ENCODE data around the gene SSTR3. TPM values are rescaled to one million over a fixed set of nuclear protein-coding genes. Genes with fewer than 3 reads are reported as not detected.

Gene SSTR3
- total RNA-seq, 1 donor from 2014 or later, result not detected

- TF ChIP-seq CTCF (IDR thresholded peaks at IDR 0.05), result no peak
- Mint-ChIP-seq H3K4me1 (ENCODE audit: low read depth) (peaks cover 27% of the 10 kb centered on the region), H3K4me3 (ENCODE audit: unreplicated experiment) (no peak overlapping the region), H3K27me3 (ENCODE audit: low read depth) (peaks cover 24% of the 10 kb centered on the region), H3K27ac (ENCODE audit: unreplicated experiment) (no peak overlapping the region), H3K9me3 (ENCODE audit: low read depth) (no peaks in the 10 kb centered on the region), H3K36me3 (ENCODE audit: low read depth) (no peaks in the 10 kb centered on the region)
- DNase-seq (ENCODE audit: low spot score), result peak; percentile 76
These were observed 20.1 kb upstream of the SSTR3 start for GRCh38 chr22:37232140-37232998.

GRCh38 chr22:37231406-37232139 lies 19.3 kb upstream of the SSTR3 start:
- Mint-ChIP-seq H3K4me3 (ENCODE audit: unreplicated experiment) (no peak overlapping the region), H3K27ac (ENCODE audit: unreplicated experiment) (no peak overlapping the region), H3K36me3 (ENCODE audit: low read depth) (no peaks in the 10 kb centered on the region), H3K4me1 (ENCODE audit: low read depth) (peaks cover 27% of the 10 kb centered on the region), H3K27me3 (ENCODE audit: low read depth) (peaks cover 20% of the 10 kb centered on the region), H3K9me3 (ENCODE audit: low read depth) (no peaks in the 10 kb centered on the region)
- TF ChIP-seq CTCF (IDR thresholded peaks at IDR 0.05), result no peak
- peak; percentile 80 for DNase-seq (ENCODE audit: low spot score)

DNA sequence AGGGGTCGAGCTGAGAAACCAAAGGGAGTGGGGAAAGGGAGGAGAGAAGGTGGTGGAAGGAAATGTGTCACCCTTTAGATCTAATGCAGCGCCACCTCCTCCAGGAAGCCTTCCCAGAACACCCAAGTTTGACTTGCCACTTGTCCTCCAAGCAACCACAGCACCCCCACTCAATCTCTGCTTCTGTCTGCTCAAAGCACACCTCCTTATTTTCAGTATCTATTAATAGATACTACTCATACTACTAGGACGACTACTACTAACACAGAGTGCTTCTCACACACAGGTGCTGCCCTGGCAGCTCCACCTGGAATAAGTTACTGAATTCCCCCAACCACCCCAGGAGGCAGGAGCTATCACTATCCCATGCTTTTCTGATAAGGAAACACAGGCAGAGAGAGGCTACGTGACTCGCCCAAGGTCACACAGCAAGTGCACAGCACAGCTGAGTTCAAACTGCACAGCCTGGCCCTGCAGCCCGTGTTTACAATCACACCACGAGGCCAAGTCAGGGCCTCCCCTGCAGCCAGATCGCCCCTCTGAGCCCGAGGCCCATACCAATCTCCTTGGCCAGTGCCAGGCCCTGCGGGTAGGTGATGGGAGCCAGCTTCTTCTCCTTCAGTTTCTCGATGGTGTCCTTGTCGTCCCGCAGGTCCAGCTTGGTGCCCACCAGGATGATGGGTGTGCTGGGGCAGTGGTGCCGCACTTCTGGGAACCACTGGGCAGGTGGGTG lies 18.6 kb upstream of the SSTR3 start:
- peaks cover 20% of the 10 kb centered on the region for H3K27me3 Mint-ChIP-seq (ENCODE audit: low read depth)
- H3K27ac Mint-ChIP-seq (ENCODE audit: unreplicated experiment), result no peak overlapping the region
- H3K4me1 Mint-ChIP-seq (ENCODE audit: low read depth), result peaks cover 27% of the 10 kb centered on the region

DNA sequence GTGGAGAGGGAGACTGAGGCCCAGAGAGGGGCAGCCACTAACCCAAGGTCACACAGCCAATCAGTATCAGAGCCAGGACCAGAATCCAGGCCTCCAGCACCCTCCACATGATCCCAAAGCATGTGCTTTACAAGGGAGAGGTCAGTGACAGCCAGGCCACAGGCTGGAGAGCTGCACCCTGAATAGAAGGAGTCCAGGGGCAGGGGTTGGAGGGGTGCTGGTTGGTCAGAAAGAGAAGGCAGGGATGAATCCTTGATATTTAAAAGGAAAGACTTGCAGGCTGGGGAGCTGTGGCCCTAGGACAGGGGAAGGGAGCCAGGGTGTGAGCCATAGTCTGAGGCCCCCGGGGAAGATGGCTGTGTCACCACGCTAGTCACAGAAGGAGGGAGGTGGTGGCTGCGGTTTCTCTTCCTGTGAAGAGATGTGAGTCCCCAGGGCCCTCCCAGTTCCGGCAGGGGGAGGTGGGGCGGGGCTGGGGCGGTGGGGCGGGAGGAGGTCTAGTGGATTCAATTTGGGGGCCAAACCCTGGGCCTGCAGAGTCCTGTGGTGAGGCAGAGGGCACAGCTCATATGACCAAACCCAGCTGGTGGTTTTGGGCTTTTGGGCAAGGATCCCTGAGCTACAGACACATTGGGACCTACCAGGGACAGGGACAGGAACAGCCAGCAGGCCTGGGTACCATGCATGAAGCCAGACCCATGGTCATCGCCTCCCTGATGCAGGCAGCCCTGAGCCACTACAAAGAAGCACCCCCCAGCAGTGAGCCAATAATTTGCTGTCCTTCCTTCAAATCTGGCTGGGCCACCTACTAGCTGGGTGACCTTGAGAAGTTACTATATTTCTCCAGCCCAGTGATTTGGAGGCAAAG lies 17.8 kb upstream of the SSTR3 start:
- DNase-seq (ENCODE audit: low spot score), result peak; percentile 53
- peaks cover 21% of the 10 kb centered on the region for H3K27me3 Mint-ChIP-seq (ENCODE audit: low read depth)
- H3K36me3 Mint-ChIP-seq (ENCODE audit: low read depth), result no peaks in the 10 kb centered on the region
- peak overlapping the region; percentile 70 for H3K27ac Mint-ChIP-seq (ENCODE audit: unreplicated experiment)
- TF ChIP-seq CTCF (IDR thresholded peaks at IDR 0.05), result no peak
- H3K4me1 Mint-ChIP-seq (ENCODE audit: low read depth), result peaks cover 27% of the 10 kb centered on the region
- H3K4me3 Mint-ChIP-seq (ENCODE audit: unreplicated experiment), result no peak overlapping the region
- H3K9me3 Mint-ChIP-seq (ENCODE audit: low read depth), result no peaks in the 10 kb centered on the region

More for the DNA sequence above, 18.6 kb upstream of the SSTR3 start:
- H3K9me3 Mint-ChIP-seq (ENCODE audit: low read depth), result no peaks in the 10 kb centered on the region
- H3K36me3 Mint-ChIP-seq (ENCODE audit: low read depth), result no peaks in the 10 kb centered on the region
- TF ChIP-seq CTCF (IDR thresholded peaks at IDR 0.05), result no peak
- H3K4me3 Mint-ChIP-seq (ENCODE audit: unreplicated experiment), result no peak overlapping the region
- peak; percentile 85 for DNase-seq (ENCODE audit: low spot score)
